HG03039 (cell line): ENCODE results near the gene RAP2A.

Experiments used
- ATAC-seq: cut with Tn5 transposase; IDR thresholded peaks from one replicate; pipeline ENCODE4 v1.9.1; 2021; ENCODE audit warnings: mild to moderate bottlenecking, moderate library complexity; ENCODE audit not compliant: unreplicated experiment

RAP2A gene

DNA sequence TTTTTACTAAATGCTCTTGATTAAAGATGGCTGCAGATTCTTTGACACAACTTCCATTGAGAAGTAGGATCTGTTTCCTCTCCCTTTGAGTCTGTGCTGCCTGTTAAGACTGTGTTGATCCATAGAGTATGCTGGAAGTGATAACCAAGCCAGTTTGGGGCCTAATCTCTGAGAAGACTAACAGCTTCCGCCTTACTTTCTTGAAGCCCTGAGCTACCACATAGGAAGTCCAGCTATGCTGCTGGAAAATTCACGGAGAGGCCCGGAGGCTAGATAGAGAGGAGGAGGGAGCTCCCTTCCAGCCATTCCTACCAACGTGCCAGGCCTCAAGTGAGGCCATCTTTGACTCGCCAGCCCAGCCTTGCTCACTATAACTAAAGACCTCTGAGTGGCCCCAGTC, 12.5 kb downstream of the RAP2A start:
- no peak for ATAC-seq

DNA sequence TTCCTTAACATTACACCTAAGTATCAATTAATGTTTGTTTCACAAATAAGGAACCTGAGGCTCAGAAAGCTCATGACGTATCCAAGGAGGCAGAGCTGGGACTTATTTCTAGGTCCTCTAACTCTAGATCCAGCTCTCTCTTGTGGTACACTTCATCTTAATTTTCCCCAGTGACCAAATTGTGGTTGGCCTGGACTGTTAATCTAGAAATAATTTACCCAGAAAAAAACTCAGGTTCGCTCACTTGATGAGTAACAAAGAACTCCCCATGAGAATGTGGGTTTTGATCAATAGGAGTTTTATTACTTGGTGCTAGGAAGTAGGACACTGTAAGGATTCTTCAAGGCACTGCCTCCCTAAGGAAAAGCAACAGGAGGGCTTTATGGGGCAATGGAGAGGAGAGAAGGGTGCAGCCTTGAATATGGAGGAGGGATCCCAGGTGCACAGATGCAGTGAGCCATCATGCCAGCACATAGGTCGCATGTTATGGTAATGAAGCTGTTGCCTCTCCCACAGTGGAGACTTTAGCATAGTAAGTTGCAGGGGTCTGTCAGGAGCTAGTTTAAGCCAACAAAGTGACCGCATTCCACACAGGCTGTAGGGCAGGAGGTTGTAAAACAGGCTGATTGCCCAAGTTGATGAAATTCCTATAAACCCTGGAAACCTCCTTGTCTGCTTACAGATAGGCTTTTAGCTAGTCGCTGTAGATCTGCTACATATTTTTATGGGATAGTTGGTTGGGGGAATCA, 14.7 kb downstream of the RAP2A start:
- ATAC-seq: peak; percentile 39

DNA sequence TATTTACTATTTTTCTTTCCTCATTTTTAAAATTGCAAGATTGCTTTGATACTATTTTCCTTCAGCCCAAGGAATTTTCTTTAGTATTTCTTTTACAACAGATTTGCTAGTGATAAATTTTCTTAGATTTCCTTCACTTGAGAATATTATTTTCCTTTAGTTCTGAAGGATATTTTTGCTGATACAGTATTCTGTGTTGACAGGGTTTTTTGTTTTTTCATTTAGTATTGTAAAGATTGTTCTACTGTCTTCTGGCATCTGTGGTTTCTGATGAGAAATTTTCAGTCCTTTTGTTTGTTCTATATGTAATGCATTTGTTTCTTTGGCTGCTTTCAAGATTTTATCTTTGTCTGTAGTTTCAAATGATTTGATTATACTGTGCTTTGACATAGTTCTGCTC, 20.7 kb downstream of the RAP2A start:
- ATAC-seq: no peak

DNA sequence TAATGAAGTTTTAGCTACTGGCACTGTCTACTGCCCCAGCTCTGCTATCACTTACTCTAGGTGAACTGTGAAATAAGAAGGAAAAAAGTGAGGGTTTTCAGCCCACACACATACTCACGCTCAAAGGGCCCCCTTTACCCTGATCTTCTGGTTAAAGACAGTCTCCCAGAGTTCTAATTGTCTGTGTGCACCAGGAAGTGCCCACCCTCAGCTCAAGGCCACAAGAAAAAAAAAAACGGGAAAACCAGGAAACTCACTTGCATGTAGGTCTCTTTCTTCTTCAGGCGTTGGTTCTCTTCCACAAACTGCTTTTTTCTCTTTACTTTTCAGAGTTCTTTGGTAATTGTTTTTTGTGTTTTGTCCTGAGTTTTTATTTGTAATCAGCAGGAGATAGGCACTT, 22.1 kb downstream of the RAP2A start:
- no peak for ATAC-seq

DNA sequence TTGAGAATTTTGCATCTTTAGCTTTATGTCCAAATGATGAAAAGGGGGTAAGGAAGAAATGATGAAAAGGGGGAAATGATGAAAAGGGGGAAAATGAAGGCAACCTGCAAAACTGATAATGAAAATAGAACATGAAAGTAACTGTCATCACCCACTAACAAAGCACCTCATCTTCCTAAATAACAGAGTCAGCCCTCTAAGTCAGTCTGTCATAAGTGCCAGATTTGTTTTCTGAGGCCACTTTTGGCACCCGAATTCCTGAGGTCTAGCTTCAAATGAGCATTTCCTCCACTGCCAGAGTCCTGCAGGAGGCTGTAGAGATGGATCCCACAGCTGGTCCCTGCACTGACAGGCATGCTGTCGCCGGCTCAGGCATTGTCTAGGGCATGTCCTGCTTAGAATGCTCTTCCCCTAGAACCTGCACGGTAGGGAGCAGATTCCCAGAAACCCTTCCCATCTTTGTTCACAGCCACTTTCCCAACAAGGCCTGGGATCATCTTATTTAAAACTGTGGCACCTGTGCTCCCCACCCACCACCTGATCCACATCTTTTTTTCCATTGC, 25.3 kb downstream of the RAP2A start:
- no peak for ATAC-seq

DNA sequence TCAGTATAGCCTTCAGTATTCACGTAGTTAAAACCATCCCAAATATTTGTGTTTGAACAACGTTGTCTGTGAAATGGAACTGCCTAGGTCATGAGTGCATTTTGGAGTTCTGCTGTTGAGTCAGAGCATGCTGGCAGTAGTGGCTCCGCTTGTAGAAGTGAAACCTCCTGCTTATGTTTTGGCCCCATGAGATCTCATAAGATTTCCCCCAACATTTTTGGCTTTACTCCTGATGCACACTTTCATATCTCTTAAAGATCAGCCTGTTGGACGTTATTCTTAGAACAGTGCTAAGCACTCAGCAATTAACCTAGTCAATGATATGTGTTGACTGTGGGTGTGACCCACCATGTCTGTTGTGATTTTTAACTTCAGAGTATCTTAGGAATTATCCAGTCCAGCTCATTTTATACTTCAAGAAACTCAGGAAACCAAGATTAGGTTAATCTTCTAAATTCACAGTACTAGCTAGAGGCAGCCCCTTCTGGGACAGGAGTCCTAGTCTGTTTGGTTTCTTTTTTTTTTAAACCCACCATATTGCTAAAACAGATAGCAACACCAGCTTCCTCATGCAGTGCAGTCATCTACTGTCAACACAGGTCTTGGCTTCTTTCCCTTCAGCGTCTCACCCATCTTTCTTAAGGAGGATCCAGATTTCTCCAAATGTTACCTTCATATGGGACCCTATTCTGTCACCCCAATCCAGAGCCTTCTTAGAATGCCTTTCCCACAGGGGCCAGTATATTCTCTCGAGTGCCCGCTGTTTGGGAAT, 26.2 kb downstream of the RAP2A start:
- ATAC-seq: peak; percentile 88

DNA sequence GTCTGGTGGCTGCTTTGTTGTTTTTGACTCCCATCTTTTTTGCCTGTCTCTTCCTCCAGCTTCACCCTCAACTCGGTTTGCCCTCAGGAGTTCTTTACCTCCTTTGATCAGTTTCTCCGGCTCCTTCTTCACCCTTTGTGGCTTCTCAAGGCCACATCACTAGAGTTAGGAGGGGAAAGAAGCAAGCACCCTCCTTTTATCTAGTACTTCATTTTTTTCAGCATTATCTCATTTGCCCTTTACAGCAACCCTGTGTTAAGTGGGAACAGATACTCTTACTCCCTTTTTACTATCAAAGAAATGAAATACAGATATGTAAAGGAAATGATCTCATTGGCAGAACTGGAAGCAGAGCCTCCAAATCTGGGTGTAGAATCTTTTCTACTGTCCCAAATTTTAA, 26.9 kb downstream of the RAP2A start:
- ATAC-seq: no peak

DNA sequence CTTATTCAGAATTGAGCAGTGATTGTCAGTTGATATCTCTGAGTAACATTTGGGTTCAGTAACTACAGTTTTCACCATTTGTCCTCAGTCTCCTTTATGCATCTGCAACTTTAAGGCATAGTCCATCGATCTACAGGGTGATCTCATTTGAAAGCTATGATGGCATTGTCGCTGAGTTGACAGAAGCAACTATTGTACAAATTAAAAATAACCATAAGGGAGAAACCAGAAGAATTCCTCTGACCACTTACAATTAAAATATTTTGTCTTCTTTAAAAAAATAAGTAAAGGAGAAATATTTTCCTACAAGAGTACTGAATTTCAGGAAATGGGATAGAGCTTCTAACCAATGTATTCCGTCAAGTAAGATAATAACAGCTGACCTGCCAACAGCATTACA, 30.6 kb downstream of the RAP2A start:
- no peak for ATAC-seq

DNA sequence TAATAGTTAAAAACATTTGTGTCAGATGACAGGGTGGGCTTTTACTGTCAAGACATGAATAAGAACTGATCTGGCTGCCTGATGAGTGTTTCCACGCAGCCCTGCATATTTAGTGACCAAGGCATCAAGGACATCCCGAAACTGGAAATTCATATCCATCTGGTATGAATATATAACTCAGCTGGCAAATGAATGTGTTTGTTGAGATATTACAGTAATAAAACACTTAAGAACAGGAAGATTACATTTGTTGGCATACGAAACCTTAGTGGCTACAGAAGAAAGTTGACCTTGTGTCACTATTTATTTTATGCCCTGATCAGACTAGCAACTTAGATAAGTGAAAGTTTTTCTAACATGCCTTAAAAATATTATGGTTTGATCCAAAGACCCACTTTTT, 32.8 kb downstream of the RAP2A start:
- no peak for ATAC-seq

DNA sequence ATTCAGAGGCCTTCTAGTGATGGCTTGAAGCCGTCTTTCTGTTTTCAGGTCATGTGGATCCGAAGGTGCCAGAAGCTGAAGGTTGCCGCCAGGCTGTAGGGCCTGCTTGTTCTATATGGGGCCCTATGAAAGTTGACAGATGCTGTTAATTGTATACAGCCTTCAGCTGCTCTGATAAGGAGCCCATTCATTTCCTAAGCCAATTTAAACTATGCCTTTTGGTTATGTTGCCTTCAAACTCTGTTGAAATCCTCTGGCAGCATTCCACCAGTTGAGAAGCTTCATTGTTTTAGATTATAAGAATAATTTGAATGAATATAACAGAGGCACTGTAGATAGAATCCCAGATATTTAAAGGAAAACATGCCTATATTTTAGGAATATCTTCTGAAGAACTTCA, 34.4 kb downstream of the RAP2A start:
- no peak for ATAC-seq

DNA sequence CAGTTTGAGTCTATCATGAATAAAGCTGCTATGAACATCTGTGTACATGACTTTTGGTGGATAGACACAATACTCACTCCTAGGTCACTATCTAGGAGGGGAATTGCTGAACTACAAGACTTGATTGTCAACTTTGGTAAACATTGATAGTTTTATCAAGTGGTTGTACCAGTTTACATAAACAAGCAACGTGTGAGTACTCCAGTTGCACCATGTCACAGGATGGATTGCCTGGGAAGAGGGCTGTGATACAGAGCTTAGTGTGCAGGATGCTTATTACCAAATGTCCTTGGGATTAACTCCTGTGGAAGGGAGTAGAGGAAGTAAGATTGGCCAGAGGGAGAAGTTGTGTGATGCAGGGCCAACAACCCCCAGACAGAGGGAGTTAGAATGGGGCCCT, 37.7 kb downstream of the RAP2A start:
- ATAC-seq: no peak

DNA sequence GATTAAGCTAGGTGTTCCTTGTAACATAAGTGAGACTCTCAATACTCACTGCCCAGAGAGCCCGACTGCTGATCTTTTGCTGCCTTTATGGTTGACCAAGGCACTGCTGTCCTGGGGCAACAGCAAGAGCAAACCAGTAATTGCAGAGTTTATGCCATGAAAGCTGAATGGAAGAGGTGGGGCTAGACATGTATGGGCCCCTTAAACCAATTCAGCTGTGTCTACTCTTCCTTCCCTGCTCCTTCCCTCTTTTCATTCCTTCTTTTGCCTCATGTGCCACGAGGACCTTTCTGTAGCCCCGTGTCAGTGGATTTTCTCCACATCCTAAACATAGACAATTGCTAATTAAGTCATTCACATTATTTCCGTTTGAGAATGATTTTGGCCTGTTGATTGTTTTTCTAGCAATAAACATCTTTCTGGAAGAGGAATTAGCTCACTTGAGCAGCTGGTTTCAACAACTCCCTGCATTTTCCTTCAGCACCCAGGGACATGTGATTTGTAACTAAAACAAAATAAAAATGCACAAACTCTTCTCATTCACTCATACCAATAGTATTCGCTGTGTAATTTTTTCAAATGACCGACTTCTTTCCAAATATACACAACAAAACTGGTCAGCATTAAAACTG, 40.5 kb downstream of the RAP2A start:
- ATAC-seq: no peak

DNA sequence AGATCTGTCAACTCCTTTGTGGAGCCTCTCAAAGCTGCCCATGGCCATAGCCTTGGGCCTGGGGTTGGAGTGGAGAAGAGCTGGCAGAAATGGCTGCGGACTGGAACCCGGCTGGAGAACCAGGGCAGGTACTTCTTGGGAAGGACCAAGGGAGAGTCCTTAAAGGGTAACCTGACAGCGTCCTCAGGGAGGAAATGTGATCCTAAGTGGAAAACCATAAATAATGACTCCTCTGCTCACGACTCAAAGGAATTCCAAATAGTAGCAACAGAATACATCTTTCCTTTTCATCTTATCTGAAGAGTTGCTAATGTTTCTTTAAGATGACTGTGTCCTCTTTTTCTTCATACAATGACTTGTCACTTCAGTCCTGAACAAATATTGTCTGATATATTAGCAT, 41.0 kb downstream of the RAP2A start:
- no peak for ATAC-seq

DNA sequence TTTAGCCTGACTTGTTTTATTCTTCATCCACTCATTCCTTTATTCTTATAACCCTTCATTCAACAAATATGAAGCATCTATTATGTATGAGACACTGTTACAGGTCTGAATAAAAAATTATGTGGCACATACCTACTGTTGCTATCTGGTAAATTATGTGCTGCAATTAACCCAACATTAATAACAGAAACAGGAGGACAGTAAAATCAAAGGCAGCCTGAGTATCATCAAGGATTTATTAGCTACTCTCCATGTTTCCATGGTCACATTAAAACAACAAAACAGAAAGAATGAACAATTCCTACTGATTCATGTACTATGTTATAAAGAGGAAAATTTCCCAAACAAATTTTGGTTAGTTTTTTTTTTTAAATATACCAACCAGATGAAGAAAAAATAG, 43.9 kb downstream of the RAP2A start:
- ATAC-seq: no peak

DNA sequence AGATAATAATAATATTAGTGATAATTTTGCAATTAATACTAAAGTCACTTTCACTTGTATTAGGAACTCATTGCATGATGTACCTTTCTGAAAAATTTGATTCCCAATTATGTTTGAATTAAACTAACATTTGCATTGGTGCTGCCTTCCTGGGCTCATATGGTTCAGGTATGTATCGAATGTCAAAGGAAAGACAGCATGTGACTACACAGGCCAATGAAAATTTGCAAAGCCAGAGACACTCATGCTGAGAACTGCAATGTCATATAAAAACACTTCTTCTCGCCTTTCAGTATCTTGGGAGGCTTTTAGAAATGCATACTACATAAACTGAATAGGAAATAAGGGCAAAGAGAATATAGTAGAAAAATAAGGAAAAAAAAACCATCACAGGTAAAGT, 44.3 kb downstream of the RAP2A start:
- no peak for ATAC-seq

DNA sequence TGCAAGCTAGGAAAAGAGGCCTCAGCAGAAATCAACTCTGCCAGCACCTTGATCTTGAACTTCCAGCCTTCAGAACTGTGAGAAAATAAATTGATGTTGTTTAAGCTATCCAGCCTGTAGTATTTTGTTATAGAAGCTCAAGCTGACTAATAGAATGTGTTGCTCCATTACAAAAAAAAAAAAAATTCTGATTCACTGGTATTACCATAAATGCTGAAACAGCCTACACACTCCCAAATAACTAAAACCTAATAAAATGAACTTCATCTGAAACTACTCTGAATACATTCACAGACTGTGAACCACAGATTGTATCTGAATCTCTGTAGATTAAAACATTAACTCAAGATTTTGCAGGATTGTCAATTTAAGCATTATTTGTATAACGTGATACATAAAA, 49.5 kb downstream of the RAP2A start:
- no peak for ATAC-seq

DNA sequence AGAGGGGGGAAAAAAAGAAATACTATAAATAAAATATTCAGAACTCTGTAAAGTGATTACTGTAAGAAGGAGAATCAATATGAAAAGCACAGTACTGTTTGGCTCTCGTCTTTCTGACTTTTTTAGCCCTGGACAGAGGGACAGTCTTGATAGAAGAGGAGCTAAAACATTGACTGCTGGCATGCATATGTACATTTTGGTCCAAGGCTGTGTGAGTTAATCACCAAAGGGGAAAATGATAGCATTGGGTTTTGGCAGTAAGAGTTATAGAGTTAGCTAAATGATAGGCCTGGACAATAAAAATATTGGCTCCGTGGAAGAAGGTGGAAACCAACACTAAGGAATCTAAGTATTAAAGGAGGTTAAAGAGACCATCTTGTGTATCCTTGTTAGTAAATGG, 50.3 kb downstream of the RAP2A start:
- ATAC-seq: no peak

DNA sequence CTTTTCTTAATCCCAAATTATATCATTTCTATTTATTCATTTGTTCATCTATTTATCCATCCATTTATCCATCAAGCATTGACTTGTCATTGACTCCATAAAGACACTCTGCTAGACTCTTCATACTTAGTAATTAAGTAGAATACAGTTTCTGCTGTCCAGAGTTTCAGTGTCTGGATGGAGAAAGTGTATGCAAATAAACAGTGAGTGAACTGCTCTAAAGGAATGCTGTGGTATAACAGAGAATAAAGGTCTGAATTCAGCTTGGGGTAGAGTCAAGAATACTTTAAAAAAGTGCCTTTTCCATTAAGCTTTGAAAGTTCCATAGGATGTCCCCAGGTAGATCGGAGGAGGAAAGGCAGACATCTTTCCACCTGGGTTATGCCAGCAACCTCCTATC, 51.4 kb downstream of the RAP2A start:
- no peak for ATAC-seq

DNA sequence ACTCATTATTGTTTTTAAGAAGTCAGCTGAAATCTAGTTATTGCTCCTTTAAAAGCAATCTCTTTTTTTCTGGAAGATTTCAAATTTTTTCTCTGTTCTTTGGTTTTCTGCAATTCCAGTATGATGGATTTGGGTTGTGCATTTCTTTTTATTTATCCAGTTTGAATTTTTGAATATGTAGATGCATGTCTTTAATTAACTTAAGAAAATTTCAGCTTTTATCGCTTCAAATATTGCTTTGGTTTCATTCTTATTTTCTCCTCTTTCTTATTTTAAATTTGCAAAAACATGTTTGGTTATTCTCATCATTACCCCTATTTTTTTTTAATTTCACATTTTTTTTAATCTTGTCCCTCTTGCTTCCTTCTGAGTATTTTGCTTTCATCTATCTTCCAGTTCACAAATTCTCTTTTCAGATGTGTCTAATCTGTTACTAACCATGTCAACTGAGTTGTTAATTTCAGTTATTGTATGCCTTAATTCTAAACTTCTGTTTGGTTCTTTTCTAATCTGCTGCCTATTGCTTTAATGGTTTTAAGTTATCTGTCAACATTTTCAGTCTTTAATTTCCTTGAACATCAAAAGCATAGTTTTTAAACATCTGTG, 56.8 kb downstream of the RAP2A start:
- no peak for ATAC-seq

DNA sequence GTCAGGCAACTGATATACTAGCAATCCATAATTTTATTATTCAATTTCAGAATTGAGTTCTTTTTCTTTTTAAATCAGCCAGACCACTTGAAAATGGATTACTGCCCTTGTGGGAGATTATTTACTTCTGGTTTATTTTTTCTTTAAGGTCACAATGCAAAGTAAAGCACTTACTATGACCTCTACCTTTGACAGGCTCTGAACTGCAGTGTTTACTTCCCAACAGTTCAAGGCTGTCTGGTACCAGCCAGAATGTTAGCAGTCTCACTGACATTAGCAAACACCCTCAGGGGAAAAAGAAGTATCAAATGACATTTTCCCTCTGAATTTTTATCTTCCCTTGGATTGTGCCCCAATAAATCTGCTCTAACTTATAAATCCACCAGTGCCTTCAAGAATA, 57.5 kb downstream of the RAP2A start:
- no peak for ATAC-seq

DNA sequence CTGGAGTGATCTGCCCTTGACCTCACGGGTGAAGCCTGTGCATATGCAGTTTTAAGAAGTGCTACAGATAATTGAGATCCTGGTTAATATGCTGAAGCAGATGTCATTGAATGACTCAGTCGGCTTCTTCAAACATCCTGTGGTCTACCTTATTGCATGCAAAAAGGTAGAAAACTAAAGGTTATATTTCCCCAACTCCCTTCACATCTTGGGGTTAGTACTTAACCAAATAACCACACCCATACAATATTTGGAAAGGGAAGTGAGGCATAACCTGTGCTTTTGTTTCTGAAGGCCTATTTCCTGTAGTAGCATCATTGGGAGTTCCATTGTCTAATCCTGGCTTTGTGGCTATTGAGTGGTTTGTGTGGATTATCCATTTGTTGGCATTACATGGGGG, 58.3 kb downstream of the RAP2A start:
- no peak for ATAC-seq
